Measurements from ENCODE around the gene HSPA2. TPM values are rescaled to one million over a fixed set of nuclear protein-coding genes. Genes with fewer than 3 reads are reported as not detected.

The HSPA2 gene
- total and polyA plus RNA-seq, 2 of the 13 experiments (the other 11 are each of a cell fraction or from before 2014, with no cell fraction given): 0.15 to 0.27 TPM

DNA sequence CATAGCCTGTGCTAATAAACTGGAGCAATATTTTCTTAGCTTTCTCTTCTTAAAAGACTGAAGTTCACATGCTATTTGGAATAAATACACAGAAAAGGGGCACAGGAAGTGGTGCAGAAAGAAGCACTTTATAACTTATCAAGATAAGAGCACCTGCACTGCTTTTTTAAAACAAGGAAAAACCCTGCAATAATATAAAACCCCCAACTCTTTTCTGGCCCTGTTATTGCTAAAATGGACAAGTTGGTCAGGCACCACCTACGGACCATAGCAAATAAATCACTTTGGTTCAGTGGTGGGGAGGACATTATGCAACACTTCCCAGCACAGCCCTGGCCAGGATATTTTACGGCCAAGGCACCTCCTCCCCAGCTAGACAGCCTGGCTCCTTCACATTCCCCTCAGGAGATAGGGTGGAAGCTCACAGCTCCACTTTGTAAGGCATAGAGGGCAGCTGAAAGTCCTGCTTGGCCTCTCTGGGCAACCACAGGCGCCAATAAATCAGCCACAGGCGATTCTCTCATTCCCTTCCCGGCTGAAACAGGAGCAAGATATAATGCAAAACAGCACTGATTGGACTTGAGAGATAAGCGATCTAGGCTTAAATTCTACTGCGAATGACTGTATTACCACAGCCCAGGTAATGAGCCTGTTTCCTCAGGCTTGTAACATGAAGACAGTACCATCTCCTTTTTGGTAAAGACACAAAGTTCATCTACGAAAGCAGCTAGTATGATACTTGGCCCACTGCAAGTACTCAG is 39.0 kb upstream of the HSPA2 start (continued):
- TF ChIP-seq ATF5 (CRISPR knock-in tag; IDR thresholded peaks at IDR 0.05; ENCODE audit: low read depth) (no peak), RCOR2 (CRISPR knock-in tag; IDR thresholded peaks at IDR 0.05) (0 out of 2 replicates have a peak, but pooled peaks have one; percentile 32), ZNF225 (CRISPR knock-in tag; IDR thresholded peaks at IDR 0.05) (no peak), ZBTB3 (CRISPR knock-in tag; IDR thresholded peaks at IDR 0.05; ENCODE audit: borderline replicate concordance, low read depth) (no peak), PITX1 (CRISPR knock-in tag; IDR thresholded peaks at IDR 0.05) (0 out of 2 replicates have a peak, but pooled peaks have one; percentile 25), IRF2 (CRISPR knock-in tag; IDR thresholded peaks at IDR 0.05) (peak; percentile 9; the same call in 1 of the 2 replicates), KLF9 (CRISPR knock-in tag; IDR thresholded peaks at IDR 0.05; ENCODE audit: low read depth) (0 out of 2 replicates have a peak, but pooled peaks have one; percentile 26), TEF (CRISPR knock-in tag; IDR thresholded peaks at IDR 0.05) (peak; percentile 94), SALL2 (CRISPR knock-in tag; IDR thresholded peaks at IDR 0.05) (no peak), FOSL2 (CRISPR knock-in tag; IDR thresholded peaks at IDR 0.05) (no peak), ZNF557 (CRISPR knock-in tag; IDR thresholded peaks at IDR 0.05) (no peak), AKNA (CRISPR knock-in tag; IDR thresholded peaks at IDR 0.05; ENCODE audit: borderline replicate concordance) (no peak), SAP130 (CRISPR knock-in tag; IDR thresholded peaks at IDR 0.05; ENCODE audit: low read depth) (peak; percentile 52)
- TF ChIP-seq, protein P1, sequence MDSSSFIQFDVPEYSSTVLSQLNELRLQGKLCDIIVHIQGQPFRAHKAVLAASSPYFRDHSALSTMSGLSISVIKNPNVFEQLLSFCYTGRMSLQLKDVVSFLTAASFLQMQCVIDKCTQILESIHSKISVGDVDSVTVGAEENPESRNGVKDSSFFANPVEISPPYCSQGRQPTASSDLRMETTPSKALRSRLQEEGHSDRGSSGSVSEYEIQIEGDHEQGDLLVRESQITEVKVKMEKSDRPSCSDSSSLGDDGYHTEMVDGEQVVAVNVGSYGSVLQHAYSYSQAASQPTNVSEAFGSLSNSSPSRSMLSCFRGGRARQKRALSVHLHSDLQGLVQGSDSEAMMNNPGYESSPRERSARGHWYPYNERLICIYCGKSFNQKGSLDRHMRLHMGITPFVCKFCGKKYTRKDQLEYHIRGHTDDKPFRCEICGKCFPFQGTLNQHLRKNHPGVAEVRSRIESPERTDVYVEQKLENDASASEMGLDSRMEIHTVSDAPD (CRISPR knock-in tag; IDR thresholded peaks at IDR 0.05): no peak
- TF ChIP-seq, protein P2, sequence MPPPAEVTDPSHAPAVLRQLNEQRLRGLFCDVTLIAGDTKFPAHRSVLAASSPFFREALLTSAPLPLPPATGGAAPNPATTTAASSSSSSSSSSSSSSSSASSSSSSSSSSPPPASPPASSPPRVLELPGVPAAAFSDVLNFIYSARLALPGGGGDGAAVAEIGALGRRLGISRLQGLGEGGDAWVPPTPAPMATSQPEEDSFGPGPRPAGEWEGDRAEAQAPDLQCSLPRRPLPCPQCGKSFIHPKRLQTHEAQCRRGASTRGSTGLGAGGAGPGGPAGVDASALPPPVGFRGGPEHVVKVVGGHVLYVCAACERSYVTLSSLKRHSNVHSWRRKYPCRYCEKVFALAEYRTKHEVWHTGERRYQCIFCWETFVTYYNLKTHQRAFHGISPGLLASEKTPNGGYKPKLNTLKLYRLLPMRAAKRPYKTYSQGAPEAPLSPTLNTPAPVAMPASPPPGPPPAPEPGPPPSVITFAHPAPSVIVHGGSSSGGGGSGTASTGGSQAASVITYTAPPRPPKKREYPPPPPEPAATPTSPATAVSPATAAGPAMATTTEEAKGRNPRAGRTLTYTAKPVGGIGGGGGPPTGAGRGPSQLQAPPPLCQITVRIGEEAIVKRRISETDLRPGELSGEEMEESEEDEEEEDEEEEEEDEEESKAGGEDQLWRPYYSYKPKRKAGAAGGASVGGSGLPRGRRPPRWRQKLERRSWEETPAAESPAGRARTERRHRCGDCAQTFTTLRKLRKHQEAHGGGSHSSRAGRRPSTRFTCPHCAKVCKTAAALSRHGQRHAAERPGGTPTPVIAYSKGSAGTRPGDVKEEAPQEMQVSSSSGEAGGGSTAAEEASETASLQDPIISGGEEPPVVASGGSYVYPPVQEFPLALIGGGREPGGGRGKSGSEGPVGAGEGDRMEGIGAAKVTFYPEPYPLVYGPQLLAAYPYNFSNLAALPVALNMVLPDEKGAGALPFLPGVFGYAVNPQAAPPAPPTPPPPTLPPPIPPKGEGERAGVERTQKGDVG (CRISPR knock-in tag; IDR thresholded peaks at IDR 0.05; ENCODE audit: borderline replicate concordance): no peak
- TF ChIP-seq, protein P3, sequence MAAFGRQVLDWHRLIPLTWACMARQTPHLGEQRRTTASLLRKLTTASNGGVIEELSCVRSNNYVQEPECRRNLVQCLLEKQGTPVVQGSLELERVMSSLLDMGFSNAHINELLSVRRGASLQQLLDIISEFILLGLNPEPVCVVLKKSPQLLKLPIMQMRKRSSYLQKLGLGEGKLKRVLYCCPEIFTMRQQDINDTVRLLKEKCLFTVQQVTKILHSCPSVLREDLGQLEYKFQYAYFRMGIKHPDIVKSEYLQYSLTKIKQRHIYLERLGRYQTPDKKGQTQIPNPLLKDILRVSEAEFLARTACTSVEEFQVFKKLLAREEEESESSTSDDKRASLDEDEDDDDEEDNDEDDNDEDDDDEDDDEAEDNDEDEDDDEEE (CRISPR knock-in tag; IDR thresholded peaks at IDR 0.05): no peak
